Body of pancreas (tissue), 4 donors: ENCODE measurements around the gene M1AP.

Experiments
- CTCF ChIP-seq, 7 experiments: fragments of 450-650 bp in 4 of 7; fragments of 200-600 bp in 3 of 7; sonication (generic) in 3 of 7; IDR thresholded peaks; one replicate each; pipeline ENCODE4 v1.5.1; 2016 to 2019; ENCODE audit warnings: antibody characterized with exemption in 7 of 7
- POLR2A ChIP-seq, 3 donors: fragments of 450-650 bp; IDR thresholded peaks; one replicate each; pipeline ENCODE4 v1.6.1; 2016; ENCODE audit warnings: antibody characterized with exemption in 3 of 3, mild to moderate bottlenecking in 2 of 3

DNA sequence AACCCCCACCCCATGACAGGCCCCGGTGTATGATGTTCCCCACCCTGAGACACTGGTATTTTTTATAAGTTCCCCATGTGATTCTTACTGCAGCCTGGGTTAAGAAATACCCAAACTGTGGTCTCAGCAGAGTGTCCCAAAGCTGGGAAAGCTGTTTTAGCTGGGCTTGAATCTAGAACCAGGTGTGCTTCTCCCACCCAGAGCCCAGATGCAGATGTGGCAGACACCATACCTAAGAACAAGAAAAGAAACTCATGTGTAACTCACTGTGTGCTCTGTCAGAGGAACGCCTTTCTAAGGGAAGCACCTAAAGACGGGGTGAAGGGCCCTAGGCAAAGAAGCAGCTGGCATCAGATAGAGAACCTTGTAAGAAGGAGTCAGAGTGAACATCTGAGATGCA lies 69.7 kb downstream of the M1AP start:
- TF ChIP-seq POLR2A (IDR thresholded peaks at IDR 0.05): no peak
- no peak for TF ChIP-seq CTCF (IDR thresholded peaks at IDR 0.05)
